Measurements from ENCODE around the gene CST9L.

The CST9L gene

GRCh38 chr20:23524146-23524545 is 44.1 kb downstream of the CST9L start:
- H3K4me3 ChIP-seq (ENCODE audit: low read length): no peak overlapping the region
- TF ChIP-seq ZNF274 (IDR thresholded peaks at IDR 0.05; ENCODE audit: low read depth, low read length): no peak

- no peak overlapping the region for H3K4me3 ChIP-seq (ENCODE audit: low read length)
- no peak for TF ChIP-seq ZNF274 (IDR thresholded peaks at IDR 0.05; ENCODE audit: low read depth, low read length)
These were observed 48.1 kb downstream of the CST9L start for GRCh38 chr20:23520185-23520584.

GRCh38 chr20:23519556-23519955 is 48.7 kb downstream of the CST9L start:
- TF ChIP-seq ZNF274 (IDR thresholded peaks at IDR 0.05; ENCODE audit: low read depth, low read length): no peak
- no peak overlapping the region for H3K4me3 ChIP-seq (ENCODE audit: low read length)

- H3K4me3 ChIP-seq (ENCODE audit: low read length): no peak overlapping the region
- no peak for TF ChIP-seq ZNF274 (IDR thresholded peaks at IDR 0.05; ENCODE audit: low read depth, low read length)
These were observed 50.6 kb downstream of the CST9L start for GRCh38 chr20:23517719-23518118.

- H3K4me3 ChIP-seq (ENCODE audit: low read length): no peak overlapping the region
- no peak for TF ChIP-seq ZNF274 (IDR thresholded peaks at IDR 0.05; ENCODE audit: low read depth, low read length)
These were observed 52.9 kb downstream of the CST9L start for GRCh38 chr20:23515250-23515939.

- no peak overlapping the region for H3K4me3 ChIP-seq (ENCODE audit: low read length)
These were observed 53.4 kb downstream of the CST9L start for GRCh38 chr20:23514848-23515247.

More at GRCh38 chr20:23514848-23515247, 53.4 kb downstream of the CST9L start:
- no peak for TF ChIP-seq ZNF274 (IDR thresholded peaks at IDR 0.05; ENCODE audit: low read depth, low read length)
